ENCODE measurements around the gene EIF1AX. TPM values are rescaled to one million over a fixed set of nuclear protein-coding genes. Genes with fewer than 3 reads are reported as not detected.
"Not testable (repeated sequence)": the region's sequence is repeated elsewhere in the genome, so short reads cannot be mapped to it uniquely, and the experiment has no call there.

The EIF1AX gene
- total RNA-seq, 1 experiment from 2014 or later = 132 TPM

- CTCF ChIA-PET; RAD21 ChIA-PET (ENCODE audit: low non-redundant PET in 1 of 2, low total read pairs in 2 of 2, uncharacterized antibody in 2 of 2, unreplicated experiment in 2 of 2); H3K27me3 ChIP-seq (ENCODE audit: insufficient read depth, low read length); intact Hi-C loops (cut with micrococcal nuclease); H3K27ac ChIP-seq (ENCODE audit: low read depth, low read length); BruUV-seq (replicated peaks); H3K9me2 ChIP-seq (ENCODE audit: insufficient read depth); H3K79me2 ChIP-seq (ENCODE audit: insufficient read depth, low read length); H2AFZ ChIP-seq (ENCODE audit: low read depth, low read length, poor library complexity, severe bottlenecking); H3K4me1 ChIP-seq (ENCODE audit: control insufficient read depth in 1 of 2, insufficient read depth in 2 of 2, low read length in 2 of 2); H3K4me2 ChIP-seq (ENCODE audit: low read length); ATAC-seq; DNase-seq (ENCODE audit: low read depth, low spot score); H3K4me3 ChIP-seq (replicated peaks in 1 of 2; ENCODE audit: low read depth in 1 of 2, low read length in 2 of 2); H3K9ac ChIP-seq (ENCODE audit: low read length); POLR2A ChIA-PET; H3K9me3 ChIP-seq (ENCODE audit: control insufficient read depth in 1 of 2, insufficient read depth in 1 of 2, low read depth in 1 of 2, low read length in 2 of 2); H4K20me1 ChIP-seq (ENCODE audit: insufficient read depth): not testable (repeated sequence)
- H3K36me3 ChIP-seq (ENCODE audit: control insufficient read depth in 1 of 2, insufficient read depth in 2 of 2, low read length in 2 of 2) = peaks cover 13 to 17% of the 10 kb centered on the region in 2 experiments; a peak in 3 of 4 replicates
These were observed 14.8 kb downstream of the EIF1AX start for GRCh38 chrX:20126833-20127232.

GRCh38 chrX:20124964-20125363 lies 16.7 kb downstream of the EIF1AX start:
- no peak for ATAC-seq
- Histone ChIP-seq H3K9me3 (ENCODE audit: control insufficient read depth in 1 of 2, insufficient read depth in 1 of 2, low read depth in 1 of 2, low read length in 2 of 2) (no peaks in the 10 kb centered on the region), H3K4me2 (ENCODE audit: low read length) (no peak overlapping the region), H3K9ac (ENCODE audit: low read length) (no peak overlapping the region), H3K4me1 (ENCODE audit: control insufficient read depth in 1 of 2, insufficient read depth in 2 of 2, low read length in 2 of 2) (no peaks in the 10 kb centered on the region), H2AFZ (ENCODE audit: low read depth, low read length, poor library complexity, severe bottlenecking) (no peak overlapping the region), H3K27ac (ENCODE audit: low read depth, low read length) (no peak overlapping the region), H3K36me3 (ENCODE audit: control insufficient read depth in 1 of 2, insufficient read depth in 2 of 2, low read length in 2 of 2) (peaks cover 11 to 13% of the 10 kb centered on the region in 2 experiments; a peak in 3 of 4 replicates), H3K27me3 (ENCODE audit: insufficient read depth, low read length) (no peaks in the 10 kb centered on the region), H4K20me1 (ENCODE audit: insufficient read depth) (no peaks in the 10 kb centered on the region), H3K9me2 (ENCODE audit: insufficient read depth) (no peaks in the 10 kb centered on the region), H3K79me2 (ENCODE audit: insufficient read depth, low read length) (no peaks in the 10 kb centered on the region), H3K4me3 (replicated peaks in 1 of 2; ENCODE audit: low read depth in 1 of 2, low read length in 2 of 2) (no peak overlapping the region)
- ChIA-PET POLR2A (no interaction called here), CTCF (no interaction called here), RAD21 (ENCODE audit: low non-redundant PET in 1 of 2, low total read pairs in 2 of 2, uncharacterized antibody in 2 of 2, unreplicated experiment in 2 of 2) (no interaction called here)
- no peak for TF ChIP-seq CTCF (IDR thresholded peaks at IDR 0.05 in 2 of 3, conservative IDR thresholded peaks at IDR 0.05 in 1 of 3; ENCODE audit: borderline replicate concordance in 1 of 3, insufficient read depth in 1 of 3, low read depth in 2 of 3, low read length in 2 of 3)
- BruUV-seq (replicated peaks) = no TSS peak
- DNase-seq (ENCODE audit: low read depth, low spot score) = no peak
- intact Hi-C loops (cut with micrococcal nuclease) = loop anchor here (2.0 kb wide), 1 partner anchor 220 kb away; no protein-coding TSS in a partner anchor

Measured in HCT116 (cell line).